Esophagus (tissue), 2 donors: ENCODE measurements around the gene GABARAP. TPM values are rescaled to one million over a fixed set of nuclear protein-coding genes. Genes with fewer than 3 reads are reported as not detected.

ENCODE experiments used
- H3K27ac ChIP-seq, 2 donors: one replicate each; pipeline ENCODE4 v1.5.1; 2013; ENCODE audit warnings: low read depth in 2 of 2, mild to moderate bottlenecking in 2 of 2, inconsistent platforms in 1 of 2, low read length in 1 of 2, moderate library complexity in 1 of 2
- H3K27me3 ChIP-seq, 2 donors: one replicate each; pipeline ENCODE4 v1.6.1; 2013; ENCODE audit warnings: low read length in 2 of 2, control low read depth in 1 of 2, mild to moderate bottlenecking in 1 of 2; ENCODE audit not compliant: insufficient read depth in 2 of 2, control insufficient read depth in 1 of 2
- H3K36me3 ChIP-seq, 2 donors: one replicate each; pipeline ENCODE4 v1.6.1; 2013; ENCODE audit warnings: low read length in 1 of 2; ENCODE audit not compliant: control insufficient read depth in 2 of 2, insufficient read depth in 2 of 2
- H3K4me1 ChIP-seq, 2 donors: one replicate each; pipeline ENCODE4 v1.6.1; 2013; ENCODE audit warnings: low read length in 1 of 2; ENCODE audit not compliant: control insufficient read depth in 2 of 2, insufficient read depth in 2 of 2
- H3K4me3 ChIP-seq, 2 donors: one replicate each; pipeline ENCODE4 v1.5.1; 2013; ENCODE audit warnings: low read length in 2 of 2, mild to moderate bottlenecking in 2 of 2, low read depth in 1 of 2, moderate library complexity in 1 of 2
- H3K9me3 ChIP-seq, 2 donors: one replicate each; pipeline ENCODE4 v1.6.1; 2013; ENCODE audit warnings: mild to moderate bottlenecking in 2 of 2, low read depth in 1 of 2, low read length in 1 of 2, moderate library complexity in 1 of 2; ENCODE audit not compliant: control insufficient read depth in 2 of 2, insufficient read depth in 1 of 2
- WGBS, 2 donors: extraction: QIAGEN DNeasy Blood & Tissue Kit; methylation state at CpG; one replicate each; pipeline ENCODE4 v1.1.7; 2013; 5-methylcytosine and 5-hydroxymethylcytosine counted together
- polyA plus RNA-seq, 2 donors: library from polyadenylated mRNA; stranded (reverse); fragments of 200-250 nt; gene quantifications; one replicate each; pipeline ENCODE4 v1.2.3, GENCODE V29; 2013
- donor health status: healthy with polysubstance abuse.
- donor health status: Bipolar disorder and iron deficiency.

GABARAP gene
- polyA plus RNA-seq, 2 donors, result 354 to 393 TPM

GRCh38 chr17:7224661-7225111 is 17.6 kb downstream of the GABARAP start:
- no peak overlapping the region for H3K4me3 ChIP-seq
- peaks cover 23 to 64% of the 10 kb centered on the region in 2 donors for H3K36me3 ChIP-seq
- WGBS, 2 donors, result 64 to 69% methylated on average over 15 of the region's 15 CpGs
- peak overlapping the region; percentile 29 to 72 for H3K27ac ChIP-seq
- H3K27me3 ChIP-seq, result no peaks in the 10 kb centered on the region
- H3K4me1 ChIP-seq, result peaks cover 15 to 16% of the 10 kb centered on the region in 2 donors
- H3K9me3 ChIP-seq, result no peaks in the 10 kb centered on the region

DNA sequence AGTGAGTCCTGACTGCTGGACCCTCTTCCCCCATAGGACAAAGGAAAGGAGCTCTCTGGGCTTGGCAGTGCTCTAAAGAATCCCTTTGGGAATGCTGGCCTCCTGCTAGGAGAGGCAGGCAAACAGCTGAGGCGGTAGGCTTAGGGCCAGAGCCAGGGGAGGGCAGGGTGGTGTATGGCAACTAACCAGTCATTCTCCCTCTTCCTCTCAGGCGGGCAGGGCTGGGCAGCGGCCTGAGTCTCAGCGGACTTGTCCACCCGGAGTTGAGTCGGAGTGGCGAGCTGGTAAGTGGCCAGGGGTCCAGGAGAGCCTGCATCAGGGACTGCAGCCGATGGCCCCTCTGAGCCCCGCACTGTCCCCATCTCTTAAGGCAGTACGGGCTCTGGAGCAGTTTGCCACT is 18.1 kb downstream of the GABARAP start:
- peaks cover 23 to 58% of the 10 kb centered on the region in 2 donors for H3K36me3 ChIP-seq
- H3K4me1 ChIP-seq, result peaks cover 13 to 15% of the 10 kb centered on the region in 2 donors
- no peaks in the 10 kb centered on the region for H3K9me3 ChIP-seq
- H3K27me3 ChIP-seq, result no peaks in the 10 kb centered on the region
- 77 to 85% methylated on average over 9 to 10 of the region's 10 CpGs for WGBS, 2 donors
- peak overlapping the region in 1 of 2 donors; percentile 40 for H3K27ac ChIP-seq
- H3K4me3 ChIP-seq, result no peak overlapping the region

DNA sequence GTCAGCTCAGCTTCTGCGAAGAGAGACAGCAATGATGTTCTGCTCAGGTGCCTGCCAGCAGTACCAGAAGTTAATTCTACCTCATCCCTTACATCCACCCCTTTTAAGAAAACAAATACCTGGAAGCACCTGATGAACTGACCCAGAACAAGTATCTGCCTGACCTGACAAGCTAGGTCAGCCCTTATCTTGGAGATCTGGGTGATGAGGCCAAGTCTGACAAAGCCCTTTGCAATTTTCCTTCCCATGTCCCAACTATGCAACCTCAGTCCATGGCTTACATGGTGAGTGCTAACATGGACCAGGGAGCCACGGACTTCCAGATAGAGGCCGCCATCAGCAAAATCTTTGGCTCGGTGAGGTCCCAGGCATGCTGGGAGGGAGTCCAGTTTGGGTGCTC is 18.9 kb downstream of the GABARAP start:
- no peak overlapping the region for H3K4me3 ChIP-seq
- WGBS, 2 donors, result 76 to 82% methylated on average over 4 of the region's 4 CpGs
- peaks cover 10 to 15% of the 10 kb centered on the region in 2 donors for H3K4me1 ChIP-seq
- peaks cover 23 to 54% of the 10 kb centered on the region in 2 donors for H3K36me3 ChIP-seq
- no peaks in the 10 kb centered on the region for H3K9me3 ChIP-seq
- no peaks in the 10 kb centered on the region for H3K27me3 ChIP-seq
- H3K27ac ChIP-seq, result peak overlapping the region in 1 of 2 donors; percentile 26

DNA sequence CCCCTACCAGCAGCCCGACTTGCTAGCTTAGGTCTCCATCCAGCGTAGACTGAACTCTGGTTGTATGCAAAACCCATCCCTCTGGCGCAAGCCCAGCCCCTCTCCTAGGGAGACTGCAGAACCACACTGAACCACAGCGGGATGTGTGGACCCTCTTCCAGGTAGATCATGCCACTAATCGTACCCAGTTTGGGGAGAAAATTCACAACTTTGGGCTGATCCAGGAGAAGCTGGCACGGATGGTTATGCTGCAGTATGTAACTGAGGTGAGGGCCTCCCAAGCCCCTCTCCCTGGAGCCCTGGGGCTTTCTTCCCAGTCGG is 19.3 kb downstream of the GABARAP start:
- H3K9me3 ChIP-seq, result no peaks in the 10 kb centered on the region
- peaks cover 13 to 14% of the 10 kb centered on the region in 2 donors for H3K4me1 ChIP-seq
- 73 to 74% methylated on average over 7 of the region's 7 CpGs for WGBS, 2 donors
- no peak overlapping the region for H3K4me3 ChIP-seq
- H3K27me3 ChIP-seq, result no peaks in the 10 kb centered on the region
- H3K27ac ChIP-seq, result peak overlapping the region in 1 of 2 donors; percentile 26
- H3K36me3 ChIP-seq, result peaks cover 23 to 54% of the 10 kb centered on the region in 2 donors

- WGBS, 2 donors, result 70 to 74% methylated on average over 15 of the region's 15 CpGs
- Histone ChIP-seq H3K27me3 (no peaks in the 10 kb centered on the region), H3K4me3 (no peak overlapping the region), H3K9me3 (no peaks in the 10 kb centered on the region), H3K27ac (peak overlapping the region in 1 of 2 donors; percentile 26), H3K36me3 (peaks cover 23 to 52% of the 10 kb centered on the region in 2 donors), H3K4me1 (peaks cover 8 to 13% of the 10 kb centered on the region in 2 donors)
Measured at GRCh38 chr17:7222093-7222971, 19.9 kb downstream of the GABARAP start.

DNA sequence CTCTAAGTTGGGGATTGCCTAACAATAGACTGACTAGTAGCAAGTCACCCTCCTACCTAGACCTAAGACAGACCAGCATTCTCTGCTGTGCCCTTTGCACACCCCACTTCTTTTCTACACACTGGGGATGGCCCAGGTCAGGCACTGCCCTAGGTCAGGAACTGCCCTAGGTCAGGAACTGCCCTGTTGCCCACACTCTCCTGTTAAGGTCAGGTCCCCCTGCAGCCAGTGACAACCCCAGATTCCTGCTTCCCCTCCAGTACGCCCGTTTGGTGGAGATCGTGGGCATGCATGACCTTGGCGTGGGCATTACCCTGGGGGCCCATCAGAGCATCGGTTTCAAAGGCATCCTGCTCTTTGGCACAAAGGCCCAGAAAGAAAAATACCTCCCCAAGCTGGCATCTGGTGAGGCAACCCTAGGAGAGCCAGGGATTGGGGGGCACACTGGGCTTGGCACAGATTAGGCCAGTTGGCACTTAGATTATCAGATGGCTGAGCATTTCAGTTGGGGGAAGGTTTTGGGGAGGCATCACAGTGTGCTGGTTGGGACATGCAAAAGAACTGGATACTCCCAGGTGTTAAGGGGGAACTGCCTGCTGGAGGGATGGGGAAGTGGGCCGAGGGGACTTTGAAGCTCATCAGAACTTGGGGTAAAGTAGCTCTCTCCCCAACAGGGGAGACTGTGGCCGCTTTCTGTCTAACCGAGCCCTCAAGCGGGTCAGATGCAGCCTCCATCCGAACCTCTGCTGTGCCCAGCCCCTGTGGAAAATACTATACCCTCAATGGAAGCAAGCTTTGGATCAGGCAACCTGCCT is 20.8 kb downstream of the GABARAP start:
- H3K4me3 ChIP-seq, result peak overlapping the region in 1 of 2 donors; percentile 80
- H3K27ac ChIP-seq, result peak overlapping the region; percentile 98 to 100
- peaks cover 7 to 13% of the 10 kb centered on the region in 2 donors for H3K4me1 ChIP-seq
- WGBS, 2 donors, result 58 to 67% methylated on average over 10 of the region's 10 CpGs
- H3K9me3 ChIP-seq, result no peaks in the 10 kb centered on the region
- H3K27me3 ChIP-seq, result no peaks in the 10 kb centered on the region
- peaks cover 23 to 44% of the 10 kb centered on the region in 2 donors for H3K36me3 ChIP-seq

DNA sequence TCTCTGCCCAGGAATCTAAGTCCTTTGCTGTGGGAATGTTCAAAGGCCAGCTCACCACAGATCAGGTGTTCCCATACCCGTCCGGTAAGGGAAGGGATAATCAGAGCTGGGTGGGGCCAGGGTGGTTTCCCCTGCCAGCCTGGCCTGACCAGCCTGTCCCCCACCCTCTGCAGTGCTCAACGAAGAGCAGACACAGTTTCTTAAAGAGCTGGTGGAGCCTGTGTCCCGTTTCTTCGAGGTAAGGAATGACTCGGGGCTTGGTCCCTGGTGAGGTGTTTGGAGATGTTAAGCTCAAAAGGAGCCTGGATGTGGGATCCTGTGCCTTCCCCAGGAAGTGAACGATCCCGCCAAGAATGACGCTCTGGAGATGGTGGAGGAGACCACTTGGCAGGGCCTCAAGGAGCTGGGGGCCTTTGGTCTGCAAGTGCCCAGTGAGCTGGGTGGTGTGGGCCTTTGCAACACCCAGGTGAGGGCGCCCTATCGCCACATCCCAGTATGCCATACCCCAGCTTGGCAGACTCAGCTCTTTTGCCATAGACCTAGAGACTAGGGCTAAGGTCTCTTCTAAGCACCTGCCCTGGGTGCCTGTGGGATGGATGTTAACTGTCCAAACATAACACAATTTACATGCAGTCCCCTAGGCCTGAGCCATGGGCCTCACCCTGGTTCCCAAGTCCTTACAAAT is 21.5 kb downstream of the GABARAP start:
- 14 to 20% methylated on average over 11 of the region's 11 CpGs for WGBS, 2 donors
- Histone ChIP-seq H3K4me3 (peak overlapping the region; percentile 80 to 91), H3K4me1 (peaks cover 7 to 13% of the 10 kb centered on the region in 2 donors), H3K27me3 (no peaks in the 10 kb centered on the region), H3K36me3 (peaks cover 20 to 38% of the 10 kb centered on the region in 2 donors), H3K9me3 (no peaks in the 10 kb centered on the region), H3K27ac (peak overlapping the region; percentile 98 to 100)

GRCh38 chr17:7219812-7220592 is 22.2 kb downstream of the GABARAP start, which contains the start of the genes ACADVL and DLG4:
TSS of gene ACADVL (plus strand) at chr17:7219938. CDS start at chr17:7219985, 47 bp downstream.
TSS of gene DLG4 (minus strand) at chr17:7219836.
- peak within 1 kb of the TSS; percentile 98 to 100 for H3K27ac ChIP-seq
- H3K4me3 ChIP-seq, result peak within 1 kb of the TSS; percentile 80 to 91
- H3K4me1 ChIP-seq, result peaks cover 7 to 15% of the 10 kb centered on the region in 2 donors
- peaks cover 17 to 35% of the 10 kb centered on the region in 2 donors for H3K36me3 ChIP-seq
- no peaks in the 10 kb centered on the region for H3K9me3 ChIP-seq
- no peaks in the 10 kb centered on the region for H3K27me3 ChIP-seq
- 0% methylated on average over 62 to 63 of the region's 63 CpGs for WGBS, 2 donors
